SU-DHL-6 (cell line): Measurements from ENCODE around the gene IRX2.

ENCODE experiments used
- CTCF ChIP-seq: fragments of 200-600 bp; sonication (generic); IDR thresholded peaks from one replicate; pipeline ENCODE4 v1.5.1; 2017; ENCODE audit warnings: antibody characterized with exemption, mild to moderate bottlenecking, low read length, moderate library complexity; ENCODE audit not compliant: insufficient read depth, poor library complexity, severe bottlenecking
- EZH2phosphoT487 ChIP-seq: fragments of 200-600 bp; sonication (generic), shearing (Covaris generic); conservative IDR thresholded peaks from 2 replicates; pipeline ENCODE4 v1.6.1; 2018; ENCODE audit warnings: mild to moderate bottlenecking, antibody characterized with exemption, low read length, moderate library complexity, mixed read lengths

GRCh38 chr5:2708132-2708531 lies 43.3 kb downstream of the IRX2 start:
- TF ChIP-seq CTCF (no peak), EZH2phosphoT487 (no peak)
